Hepatocyte (in vitro differentiated cells): ENCODE measurements around the gene RAB3IL1. TPM values are rescaled to one million over a fixed set of nuclear protein-coding genes. Genes with fewer than 3 reads are reported as not detected.
"Not testable (repeated sequence)": the region's sequence is repeated elsewhere in the genome, so short reads cannot be mapped to it uniquely, and the experiment has no call there.

Experiments
- DNase-seq: peaks from one replicate; pipeline ENCODE4 v3.0.0-alpha.2; 2016; ENCODE audit warnings: low spot score
- H2AFZ ChIP-seq: fragments of 200-600 bp; sonication (generic); 2 replicates; pipeline ENCODE4 v1.6.0; 2016; ENCODE audit warnings: antibody characterized with exemption, mild to moderate bottlenecking
- H3K27ac ChIP-seq: fragments of 200-600 bp; sonication (generic); 2 replicates; pipeline ENCODE4 v1.5.1; 2016; ENCODE audit warnings: mild to moderate bottlenecking
- H3K27me3 ChIP-seq: fragments of 200-600 bp; sonication (generic); 2 replicates; pipeline ENCODE4 v1.6.1; 2016
- H3K36me3 ChIP-seq: fragments of 200-600 bp; sonication (generic); replicated peaks from 2 replicates; pipeline ENCODE4 v1.5.1; 2016; ENCODE audit warnings: low read depth; ENCODE audit not compliant: insufficient read depth
- H3K4me1 ChIP-seq: fragments of 200-600 bp; sonication (generic); 2 replicates; pipeline ENCODE4 v1.5.1; 2016; ENCODE audit warnings: mild to moderate bottlenecking, moderate library complexity; ENCODE audit not compliant: insufficient read depth
- H3K4me2 ChIP-seq: fragments of 200-600 bp; sonication (generic); 2 replicates; pipeline ENCODE4 v1.6.0; 2016
- H3K4me3 ChIP-seq: fragments of 200-600 bp; sonication (generic); 2 replicates; pipeline ENCODE4 v1.5.1; 2016; ENCODE audit warnings: mild to moderate bottlenecking
- H3K79me2 ChIP-seq: fragments of 200-600 bp; sonication (generic); 2 replicates; pipeline ENCODE4 v1.6.0; 2017; ENCODE audit warnings: mild to moderate bottlenecking
- H3K9me2 ChIP-seq: fragments of 200-600 bp; sonication (generic); replicated peaks from 2 replicates; pipeline ENCODE4 v1.6.0; 2017; ENCODE audit warnings: mild to moderate bottlenecking; ENCODE audit not compliant: insufficient read depth
- H3K9me3 ChIP-seq: fragments of 200-600 bp; sonication (generic); 2 replicates; pipeline ENCODE4 v1.5.1; 2016; ENCODE audit warnings: low read depth, mild to moderate bottlenecking
- H4K20me1 ChIP-seq: fragments of 200-600 bp; sonication (generic); 2 replicates; pipeline ENCODE4 v1.6.0; 2016; ENCODE audit warnings: mild to moderate bottlenecking; ENCODE audit not compliant: insufficient read depth, poor library complexity, severe bottlenecking
- EZH2 ChIP-seq: fragments of 200-600 bp; sonication (generic); IDR thresholded peaks from 2 replicates; pipeline ENCODE4 v1.6.1; 2016; ENCODE audit warnings: antibody characterized with exemption, mild to moderate bottlenecking, borderline replicate concordance
- EZH2phosphoT487 ChIP-seq: fragments of 200-600 bp; sonication (generic); IDR thresholded peaks from one replicate; pipeline ENCODE4 v1.6.1; 2018; ENCODE audit warnings: antibody characterized with exemption, mild to moderate bottlenecking, low read depth, moderate library complexity; ENCODE audit not compliant: unreplicated experiment, severe bottlenecking
- WGBS: methylation state at CpG from one replicate; pipeline ENCODE4 v1.1.6; 2016; ENCODE audit warnings: low lambda C conversion rate; ENCODE audit errors: missing lambda C conversion rate; 5-methylcytosine and 5-hydroxymethylcytosine counted together
- polyA plus RNA-seq: library from polyadenylated mRNA; unstranded; fragments of >200 nt; fragmentation: Nextera tagmentation; extraction: Ambion mirVana; gene quantifications from 2 replicates; pipeline ENCODE4 v1.2.1, GENCODE V29; 2016
- total RNA-seq: library from RNA; depleted of rRNA; stranded (reverse); fragments of >200 nt; gene quantifications from 2 replicates; pipeline ENCODE4 v1.2.3, GENCODE V29; 2014
- TF ChIP-seq, protein P1 (sequence below): fragments of 200-600 bp; sonication (generic); IDR thresholded peaks from 2 replicates; pipeline ENCODE4 v1.5.1; 2016; ENCODE audit warnings: antibody characterized with exemption, mild to moderate bottlenecking; ENCODE audit not compliant: poor library complexity

RAB3IL1 gene, protein sequence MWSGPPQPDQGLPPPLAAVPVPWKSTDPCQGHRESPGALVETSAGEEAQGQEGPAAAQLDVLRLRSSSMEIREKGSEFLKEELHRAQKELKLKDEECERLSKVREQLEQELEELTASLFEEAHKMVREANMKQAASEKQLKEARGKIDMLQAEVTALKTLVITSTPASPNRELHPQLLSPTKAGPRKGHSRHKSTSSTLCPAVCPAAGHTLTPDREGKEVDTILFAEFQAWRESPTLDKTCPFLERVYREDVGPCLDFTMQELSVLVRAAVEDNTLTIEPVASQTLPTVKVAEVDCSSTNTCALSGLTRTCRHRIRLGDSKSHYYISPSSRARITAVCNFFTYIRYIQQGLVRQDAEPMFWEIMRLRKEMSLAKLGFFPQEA
- total RNA-seq, result 9.1 and 10.8 TPM in 2 replicates
- 15.4 and 18.6 TPM in 2 replicates for polyA plus RNA-seq

DNA sequence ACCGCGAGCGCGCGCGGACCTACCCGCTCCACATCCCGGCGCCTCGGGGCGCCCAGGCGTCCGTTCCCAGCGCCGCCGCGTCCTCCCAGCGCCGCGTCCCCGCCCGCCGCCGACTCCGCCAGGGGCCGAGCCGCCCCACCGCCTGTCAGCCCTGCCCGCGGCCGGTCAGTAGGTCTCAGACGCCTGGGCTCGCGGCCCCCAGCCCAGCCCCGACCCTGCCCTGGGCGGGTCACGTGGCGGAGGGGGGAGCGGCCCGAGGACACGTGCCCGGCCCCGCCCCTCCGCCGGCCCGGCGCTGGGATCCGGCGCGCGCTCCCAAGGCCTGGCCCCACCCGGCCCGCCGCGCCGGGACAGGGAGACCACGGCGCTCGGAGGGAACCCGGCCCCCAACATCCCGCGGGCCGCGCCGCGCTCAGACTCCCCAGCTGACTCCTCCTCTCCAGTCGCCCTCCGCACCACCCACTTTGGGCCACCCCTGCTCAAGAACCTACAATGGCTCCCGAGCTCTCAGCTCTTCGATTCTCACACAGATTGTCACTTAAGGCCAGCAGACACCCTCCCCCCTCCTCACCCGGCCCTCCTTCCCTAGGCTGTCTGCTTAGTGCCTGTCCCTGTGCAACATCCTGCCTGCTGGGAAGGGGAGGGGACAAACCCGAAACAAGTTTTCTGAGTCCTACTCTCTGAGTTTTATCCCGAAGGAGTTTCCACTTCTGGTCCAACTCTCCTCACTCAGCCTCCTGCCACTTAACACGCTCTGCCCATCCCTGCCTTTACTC lies at the start of gene RAB3IL1:
Gene RAB3IL1, minus strand, starts transcription at position 233 of the 776 bp plus-strand sequence. Its CDS starts 199 bp downstream, at position 34.
- H3K9me3 ChIP-seq, result no peaks in the 10 kb centered on the region
- peaks cover 22% of the 10 kb centered on the region for H3K4me1 ChIP-seq
- peak; percentile 86 for DNase-seq
- H4K20me1 ChIP-seq, result no peaks in the 10 kb centered on the region
- H3K4me2 ChIP-seq, result peak within 1 kb of the TSS; percentile 94
- 9% methylated on average over 14 of the region's 74 CpGs for WGBS
- H3K27me3 ChIP-seq, result no peaks in the 10 kb centered on the region
- no peaks in the 10 kb centered on the region for H3K36me3 ChIP-seq
- peak within 1 kb of the TSS; percentile 85 for H3K4me3 ChIP-seq
- TF ChIP-seq EZH2phosphoT487 (no peak), EZH2 (no peak)
- TF ChIP-seq, protein P1, sequence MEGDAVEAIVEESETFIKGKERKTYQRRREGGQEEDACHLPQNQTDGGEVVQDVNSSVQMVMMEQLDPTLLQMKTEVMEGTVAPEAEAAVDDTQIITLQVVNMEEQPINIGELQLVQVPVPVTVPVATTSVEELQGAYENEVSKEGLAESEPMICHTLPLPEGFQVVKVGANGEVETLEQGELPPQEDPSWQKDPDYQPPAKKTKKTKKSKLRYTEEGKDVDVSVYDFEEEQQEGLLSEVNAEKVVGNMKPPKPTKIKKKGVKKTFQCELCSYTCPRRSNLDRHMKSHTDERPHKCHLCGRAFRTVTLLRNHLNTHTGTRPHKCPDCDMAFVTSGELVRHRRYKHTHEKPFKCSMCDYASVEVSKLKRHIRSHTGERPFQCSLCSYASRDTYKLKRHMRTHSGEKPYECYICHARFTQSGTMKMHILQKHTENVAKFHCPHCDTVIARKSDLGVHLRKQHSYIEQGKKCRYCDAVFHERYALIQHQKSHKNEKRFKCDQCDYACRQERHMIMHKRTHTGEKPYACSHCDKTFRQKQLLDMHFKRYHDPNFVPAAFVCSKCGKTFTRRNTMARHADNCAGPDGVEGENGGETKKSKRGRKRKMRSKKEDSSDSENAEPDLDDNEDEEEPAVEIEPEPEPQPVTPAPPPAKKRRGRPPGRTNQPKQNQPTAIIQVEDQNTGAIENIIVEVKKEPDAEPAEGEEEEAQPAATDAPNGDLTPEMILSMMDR, result no peak
- peak within 1 kb of the TSS; percentile 44 for H2AFZ ChIP-seq
- no peaks in the 10 kb centered on the region for H3K9me2 ChIP-seq
- peaks cover 19% of the 10 kb centered on the region for H3K79me2 ChIP-seq
- peak within 1 kb of the TSS; percentile 14 for H3K27ac ChIP-seq

DNA sequence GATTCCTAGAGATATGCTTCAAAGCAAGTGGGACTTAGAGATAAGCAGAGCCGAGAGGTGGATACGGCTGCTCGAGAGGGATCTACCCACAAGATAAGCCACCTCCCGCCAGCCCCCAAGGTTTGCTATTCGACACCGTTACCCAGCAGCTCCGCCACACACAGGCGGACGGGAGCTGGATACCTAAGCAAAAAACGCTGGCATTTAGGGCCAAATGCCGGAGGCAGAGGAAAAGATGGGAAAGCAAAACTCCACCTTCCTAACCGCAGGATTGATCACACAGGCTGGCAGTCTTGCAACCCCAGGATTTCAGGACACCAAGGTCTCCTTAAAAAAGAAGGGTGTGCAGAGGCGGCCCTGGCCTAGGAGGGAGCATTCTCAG lies 49.4 kb upstream of the RAB3IL1 start:
- peaks cover 34% of the 10 kb centered on the region for H4K20me1 ChIP-seq
- H2AFZ ChIP-seq, result no peak overlapping the region
- DNase-seq, result no peak
- peak overlapping the region; percentile 93 for H3K4me3 ChIP-seq
- H3K9me3 ChIP-seq, result no peaks in the 10 kb centered on the region
- H3K27ac ChIP-seq, result peak overlapping the region; percentile 98
- TF ChIP-seq EZH2 (no peak), EZH2phosphoT487 (no peak)
- TF ChIP-seq, protein P1, result no peak
- H3K4me2 ChIP-seq, result peak overlapping the region; percentile 90
- H3K9me2 ChIP-seq, result no peaks in the 10 kb centered on the region
- H3K79me2 ChIP-seq, result peaks cover 55% of the 10 kb centered on the region
- peaks cover 42% of the 10 kb centered on the region for H3K4me1 ChIP-seq
- H3K27me3 ChIP-seq, result no peaks in the 10 kb centered on the region
- WGBS, result 2% methylated on average over 13 of the region's 13 CpGs
- no peaks in the 10 kb centered on the region for H3K36me3 ChIP-seq

GRCh38 chr11:61964666-61965271 lies 47.4 kb upstream of the RAB3IL1 start:
- H3K9me2 ChIP-seq, H2AFZ ChIP-seq, H3K27me3 ChIP-seq, H3K36me3 ChIP-seq, H3K9me3 ChIP-seq, DNase-seq: not testable (repeated sequence)
- peaks cover 48% of the 10 kb centered on the region for H3K79me2 ChIP-seq
- 86% methylated on average over 9 of the region's 9 CpGs for WGBS
- peak overlapping the region; percentile 93 for H3K4me3 ChIP-seq
- peak overlapping the region; percentile 90 for H3K4me2 ChIP-seq
- peaks cover 37% of the 10 kb centered on the region for H3K4me1 ChIP-seq
- peak overlapping the region; percentile 98 for H3K27ac ChIP-seq
- peaks cover 34% of the 10 kb centered on the region for H4K20me1 ChIP-seq
